Placental epithelial cell (primary cell): ENCODE measurements around the gene ALG9. TPM values are rescaled to one million over a fixed set of nuclear protein-coding genes. Genes with fewer than 3 reads are reported as not detected.

ENCODE experiments used
- small RNA-seq: library from RNA; depleted of rRNA; stranded (forward); fragments of <200 nt; gene quantifications from one replicate; pipeline ENCODE3, GENCODE V24; 2012
- total RNA-seq: library from RNA; depleted of rRNA; stranded (reverse); fragments of >200 nt; gene quantifications from 2 replicates; pipeline ENCODE4 v1.2.3, GENCODE V29; 2012

The ALG9 gene, protein sequence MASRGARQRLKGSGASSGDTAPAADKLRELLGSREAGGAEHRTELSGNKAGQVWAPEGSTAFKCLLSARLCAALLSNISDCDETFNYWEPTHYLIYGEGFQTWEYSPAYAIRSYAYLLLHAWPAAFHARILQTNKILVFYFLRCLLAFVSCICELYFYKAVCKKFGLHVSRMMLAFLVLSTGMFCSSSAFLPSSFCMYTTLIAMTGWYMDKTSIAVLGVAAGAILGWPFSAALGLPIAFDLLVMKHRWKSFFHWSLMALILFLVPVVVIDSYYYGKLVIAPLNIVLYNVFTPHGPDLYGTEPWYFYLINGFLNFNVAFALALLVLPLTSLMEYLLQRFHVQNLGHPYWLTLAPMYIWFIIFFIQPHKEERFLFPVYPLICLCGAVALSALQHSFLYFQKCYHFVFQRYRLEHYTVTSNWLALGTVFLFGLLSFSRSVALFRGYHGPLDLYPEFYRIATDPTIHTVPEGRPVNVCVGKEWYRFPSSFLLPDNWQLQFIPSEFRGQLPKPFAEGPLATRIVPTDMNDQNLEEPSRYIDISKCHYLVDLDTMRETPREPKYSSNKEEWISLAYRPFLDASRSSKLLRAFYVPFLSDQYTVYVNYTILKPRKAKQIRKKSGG
- 30.6 and 66.7 TPM in 2 replicates for total RNA-seq

GRCh38 chr11:111870886-111871692, at the start of gene ALG9:
ALG9 (minus strand) TSS chr11:111871581; CDS start chr11:111871482, 99 bp downstream.

GRCh38 chr11:111918390-111919256, 47.2 kb upstream of the ALG9 start, which contains the start of gene C11orf52:
C11orf52 (plus strand) TSS chr11:111918913; CDS start chr11:111918973, 60 bp downstream.

DNA sequence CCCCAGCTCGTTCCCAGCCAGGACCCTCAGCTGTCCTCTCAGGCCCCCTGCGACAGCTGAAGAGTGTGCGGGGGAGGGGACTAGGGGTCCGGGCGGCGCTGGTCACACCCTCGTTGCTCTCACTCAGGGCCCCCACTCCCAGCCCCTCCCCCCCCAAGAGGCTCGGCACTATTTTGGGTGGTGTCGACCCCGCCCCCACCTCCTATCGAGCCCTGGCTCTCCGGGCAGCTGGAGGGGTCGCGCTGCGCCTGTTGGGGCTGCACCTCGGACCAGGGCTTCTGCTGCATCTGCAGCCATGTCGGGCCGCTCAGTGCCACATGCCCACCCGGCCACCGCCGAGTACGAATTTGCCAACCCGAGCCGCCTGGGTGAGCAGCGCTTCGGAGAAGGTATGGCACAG, 41.2 kb upstream of the ALG9 start, which contains the start of gene HSPB2:
HSPB2 (plus strand) TSS at position 200 of the 400 bp plus-strand sequence; CDS start at position 296, 96 bp downstream.

DNA sequence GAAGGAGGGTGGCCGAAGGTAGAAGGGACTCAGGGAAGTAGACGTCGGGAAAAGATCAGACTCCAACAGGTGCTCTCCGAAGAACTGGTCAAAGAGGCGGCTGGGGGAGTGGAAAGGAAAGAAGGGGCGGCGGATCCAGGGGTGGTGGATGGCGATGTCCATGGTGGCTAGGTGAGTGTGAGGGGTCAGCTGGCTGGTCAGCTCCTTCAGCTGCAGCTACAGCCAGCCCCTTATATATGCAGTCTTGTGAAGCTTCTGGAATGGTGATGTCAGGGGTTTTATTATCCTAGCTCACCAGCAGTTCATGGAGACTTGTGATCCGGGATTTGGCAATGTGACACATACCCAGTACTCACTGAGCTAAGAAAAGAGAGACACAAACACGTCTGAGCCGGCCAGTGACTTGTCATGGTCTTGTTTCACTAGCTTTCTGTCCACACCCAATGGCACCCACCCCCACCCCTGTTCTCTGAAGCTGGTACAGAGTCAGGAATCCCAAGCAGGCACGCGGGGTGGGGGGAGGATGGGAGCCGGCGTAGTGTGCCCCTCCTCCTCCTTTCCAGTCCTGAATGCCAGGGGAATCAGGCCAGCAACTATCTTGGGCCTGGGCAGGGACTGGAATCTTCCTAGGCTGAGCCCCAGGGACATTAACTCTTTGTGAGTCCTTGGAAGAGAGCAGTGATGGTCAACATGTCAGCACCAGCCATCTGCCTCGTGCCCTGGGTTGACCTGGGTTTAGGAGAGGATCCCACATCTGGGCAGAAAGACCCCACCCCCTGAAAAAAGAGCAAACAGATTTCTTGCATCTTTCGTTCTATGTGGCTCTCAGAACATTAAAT, 40.4 kb upstream of the ALG9 start, which contains the start of gene CRYAB:
CRYAB (minus strand) TSS at position 208 of the 839 bp plus-strand sequence; CDS start at position 162, 46 bp downstream.

DNA sequence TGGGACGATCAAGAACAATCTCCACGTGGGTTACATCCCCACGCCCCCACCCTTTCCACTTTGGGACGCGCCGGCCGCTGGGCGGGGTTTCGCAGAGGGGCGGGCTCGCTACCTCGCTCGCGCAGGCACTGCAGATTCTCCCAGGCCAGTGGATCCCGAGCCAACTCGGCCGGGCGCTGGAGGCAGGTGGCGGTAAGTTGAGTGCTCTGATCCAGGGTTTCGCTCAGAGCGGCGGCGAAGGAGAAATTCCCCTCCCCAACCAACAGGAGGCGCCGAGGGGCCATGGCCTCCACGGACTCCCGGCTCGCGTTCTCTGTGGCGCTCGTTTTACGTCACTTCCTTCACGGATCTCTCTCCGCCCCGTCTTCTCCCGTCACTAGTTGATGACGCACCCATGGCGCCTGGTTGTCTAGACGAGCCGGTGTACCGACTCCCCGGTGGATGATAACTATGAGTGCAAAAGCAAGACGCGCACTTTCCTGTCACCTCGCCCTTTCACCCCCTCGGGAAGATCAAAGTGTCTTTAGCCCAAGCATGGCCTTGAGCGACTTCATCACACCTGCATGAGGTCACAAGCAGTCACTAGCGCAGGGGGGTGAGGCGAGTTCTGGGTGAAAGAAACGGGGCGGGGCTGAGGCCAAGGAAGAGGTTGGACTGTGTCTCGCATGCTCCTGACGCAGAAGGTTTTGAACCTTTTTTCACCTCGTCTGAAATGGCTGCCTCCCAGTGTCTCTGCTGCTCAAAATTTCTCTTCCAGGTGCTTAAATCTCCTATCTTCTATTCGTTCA, 7.7 kb upstream of the ALG9 start, which contains the start of the genes CFAP68 and FDXACB1:
CFAP68 (plus strand) TSS at position 693 of the 788 bp plus-strand sequence; CDS start at position 713, 20 bp downstream.
FDXACB1 (minus strand) TSS at position 317 of the 788 bp plus-strand sequence; CDS start at position 284, 33 bp downstream.

GRCh38 chr11:111765984-111766833, 105.2 kb downstream of the ALG9 start, which contains the start of gene PPP2R1B:
PPP2R1B (minus strand) TSS chr11:111766389; CDS start chr11:111766361, 28 bp downstream.

Small RNA genes lying within 50 kb of the gene (small RNA-seq; reads per million reads assigned to genes)
- gene GNG5P3 = not detected
- 0.09 reads per million for gene RPL37AP8

Other genes starting within 250 kb of the ALG9 start
- gene PPP2R1B, start 105.2 kb downstream of the ALG9 start, total RNA-seq = 12.6 and 32.2 TPM in 2 replicates
- 2.2 and 3.1 TPM in 2 replicates for gene FDXACB1, start 7.6 kb upstream of the ALG9 start, total RNA-seq
- gene CFAP68, start 8.0 kb upstream of the ALG9 start, total RNA-seq = 8.2 and 37.3 TPM in 2 replicates
- 19.2 and 33.7 TPM in 2 replicates for gene CRYAB, start 40.2 kb upstream of the ALG9 start, total RNA-seq
- gene HSPB2, start 41.2 kb upstream of the ALG9 start, total RNA-seq = 0.87 TPM in 1 of 2 replicates, not detected in the other
- gene C11orf52, start 47.3 kb upstream of the ALG9 start, total RNA-seq = 2.7 and 8.1 TPM in 2 replicates
- gene DIXDC1, start 65.8 kb upstream of the ALG9 start, total RNA-seq = 14.9 and 19.5 TPM in 2 replicates
- gene DLAT, start 153.8 kb upstream of the ALG9 start, total RNA-seq = 18.1 and 24.6 TPM in 2 replicates
- gene PIH1D2, start 202.4 kb upstream of the ALG9 start, total RNA-seq = 1.7 and 4.3 TPM in 2 replicates
- 28.7 and 31.8 TPM in 2 replicates for gene NKAPD1, start 202.7 kb upstream of the ALG9 start, total RNA-seq
- 30.7 and 37.7 TPM in 2 replicates for gene TIMM8B, start 215.2 kb upstream of the ALG9 start, total RNA-seq
- 75.4 and 76.0 TPM in 2 replicates for gene SDHD, start 215.3 kb upstream of the ALG9 start, total RNA-seq